SHP77 (cell line): ENCODE measurements around the gene PDE11A.
A peak's percentile ranks its signal among the peaks of the same experiment; 100 is the strongest.

ENCODE experiments used
- DNase-seq, 2 experiments: peaks; one replicate each; lab custom pipeline; 2025; lab: John Stamatoyannopoulos, UW

PDE11A gene

GRCh38 chr2:177625744-177626650, 446.6 kb downstream of the PDE11A start:
- peak; percentile 12 to 55 for DNase-seq

GRCh38 chr2:177622521-177622920, 450.1 kb downstream of the PDE11A start:
- no peak for DNase-seq

GRCh38 chr2:177619986-177620385, 452.6 kb downstream of the PDE11A start:
- no peak for DNase-seq

DNA sequence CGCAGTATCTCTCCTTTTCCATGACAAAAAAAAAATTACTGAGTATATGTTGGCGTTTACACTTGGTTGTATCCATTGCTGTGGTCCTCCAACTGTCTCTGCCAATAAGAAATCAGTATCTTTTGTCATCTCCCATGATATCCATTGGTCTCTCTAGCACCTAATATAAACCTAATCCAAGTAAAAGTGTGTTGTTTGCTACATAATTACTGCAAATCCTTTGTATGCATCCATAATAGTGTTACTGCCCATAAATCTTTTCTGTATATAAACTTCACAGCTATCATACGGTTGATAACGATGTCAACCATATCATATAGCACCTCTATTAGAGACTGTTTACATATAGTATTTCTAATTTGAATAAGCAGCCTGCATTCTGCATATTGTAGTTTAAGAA, 453.1 kb downstream of the PDE11A start:
- no peak for DNase-seq

- DNase-seq = peak; percentile 72 to 73
These were observed 454.0 kb downstream of the PDE11A start for GRCh38 chr2:177618255-177619253.

GRCh38 chr2:177617849-177618248, 454.7 kb downstream of the PDE11A start:
- no peak for DNase-seq

GRCh38 chr2:177616731-177617130, 455.8 kb downstream of the PDE11A start:
- no peak for DNase-seq

GRCh38 chr2:177616066-177616465, 456.5 kb downstream of the PDE11A start:
- no peak for DNase-seq

DNA sequence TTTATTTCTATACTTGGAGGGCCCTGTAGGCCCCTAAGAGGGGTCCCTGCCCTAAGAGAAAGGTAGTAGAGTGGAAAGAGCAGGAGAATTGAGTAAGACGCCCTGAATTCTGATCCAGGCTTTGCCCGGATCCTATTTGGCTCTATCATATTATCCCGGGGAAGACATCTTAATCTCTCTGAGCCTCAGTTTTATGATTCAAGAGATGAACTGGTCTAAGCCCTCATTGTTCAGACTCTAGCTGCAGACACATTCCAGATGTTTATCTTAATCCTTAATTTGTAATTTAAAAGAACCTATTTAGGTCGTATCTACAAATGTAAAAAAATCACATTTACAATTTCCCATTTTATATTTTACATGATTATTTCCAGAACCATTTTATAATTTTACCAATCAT, 459.9 kb downstream of the PDE11A start:
- DNase-seq = no peak

GRCh38 chr2:177611310-177611886, 461.2 kb downstream of the PDE11A start:
- no peak for DNase-seq

GRCh38 chr2:177610813-177611212, 461.8 kb downstream of the PDE11A start:
- DNase-seq = no peak

- DNase-seq = no peak
These were observed 465.9 kb downstream of the PDE11A start for GRCh38 chr2:177606636-177607035.

DNA sequence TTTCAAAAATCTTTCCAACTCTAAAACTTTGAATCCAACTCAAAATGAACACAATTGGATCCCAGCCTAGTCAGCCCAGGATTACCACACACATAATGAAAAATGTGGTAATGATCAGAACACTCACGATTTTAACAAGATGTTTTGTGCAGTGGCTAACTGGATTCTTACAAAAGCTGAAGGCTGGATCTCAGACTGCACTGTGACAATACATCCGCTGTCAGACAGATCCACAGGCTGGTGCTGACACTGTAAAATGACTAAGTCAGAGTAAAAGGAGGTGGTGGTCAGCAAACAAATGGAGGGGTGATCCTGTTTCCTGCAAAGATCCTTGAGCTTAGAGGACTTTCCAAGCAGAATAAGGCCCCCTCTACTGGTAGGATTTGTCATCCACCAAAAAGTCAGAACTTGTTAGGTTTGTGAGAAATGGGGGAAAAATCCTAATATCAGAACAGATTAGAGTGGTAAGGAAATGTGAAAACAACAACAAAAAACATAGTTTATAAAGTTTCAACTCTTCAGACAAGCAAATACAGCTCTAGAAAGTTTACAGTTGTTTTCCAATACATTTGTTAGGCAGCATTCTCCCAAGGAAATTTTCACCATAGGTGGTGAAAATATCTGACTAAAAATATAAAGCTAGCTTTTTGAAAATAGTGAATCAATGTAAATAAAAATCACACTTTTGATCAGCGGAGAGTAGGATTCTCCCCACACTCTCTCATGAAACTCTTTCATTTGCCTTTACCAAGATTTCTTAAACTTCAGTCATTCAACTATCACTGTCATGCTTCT, 468.1 kb downstream of the PDE11A start:
- peak; percentile 17 to 29 for DNase-seq

DNA sequence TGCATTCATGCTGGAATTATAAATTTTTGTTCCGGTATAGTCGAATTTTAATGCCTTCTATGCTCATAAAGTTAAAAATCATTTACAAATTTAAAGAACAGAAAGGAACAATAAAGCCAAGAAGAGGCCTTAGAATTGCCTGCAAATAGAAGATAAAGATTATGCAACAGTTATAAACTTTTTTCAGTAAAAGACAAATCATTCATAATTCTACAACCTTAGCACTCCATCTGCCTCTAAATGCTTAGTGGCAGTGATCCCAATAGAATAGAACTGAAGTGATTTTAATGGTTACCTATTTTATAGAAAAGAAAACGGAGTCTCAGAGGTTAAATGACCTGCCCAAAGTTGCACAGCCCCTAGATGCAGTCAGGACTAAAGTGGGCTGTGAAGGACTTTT, 468.8 kb downstream of the PDE11A start:
- DNase-seq = no peak

- DNase-seq = no peak
These were observed 469.4 kb downstream of the PDE11A start for GRCh38 chr2:177603181-177603580.

DNA sequence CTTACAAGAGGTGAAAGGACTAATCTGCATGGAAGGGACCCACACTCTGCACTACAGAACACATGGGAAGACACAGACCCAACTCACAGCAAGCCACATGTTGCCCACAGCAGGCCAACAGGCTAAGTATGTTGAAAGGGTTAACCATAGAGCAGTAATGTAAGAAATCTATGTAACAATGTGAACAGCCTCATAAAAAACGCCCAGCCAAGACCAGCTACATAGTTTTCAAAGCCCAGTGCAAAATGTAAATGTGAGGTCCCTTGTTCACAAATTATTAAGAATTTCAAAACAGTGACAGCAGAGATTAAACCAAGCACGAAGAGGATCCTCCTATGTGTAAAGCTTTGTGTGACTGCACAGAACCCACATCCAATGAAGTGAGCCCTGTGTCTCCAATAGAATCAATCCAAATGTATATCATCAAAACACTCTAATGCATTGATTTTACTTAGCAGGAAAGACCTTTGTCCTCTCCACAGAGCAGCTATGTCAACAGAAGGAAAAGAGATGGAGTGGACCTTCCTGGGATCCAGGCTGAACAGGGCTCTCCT, 469.9 kb downstream of the PDE11A start:
- DNase-seq = no peak

GRCh38 chr2:177600917-177601316, 471.7 kb downstream of the PDE11A start:
- DNase-seq = no peak

GRCh38 chr2:177599956-177600355, 472.6 kb downstream of the PDE11A start:
- no peak for DNase-seq

DNA sequence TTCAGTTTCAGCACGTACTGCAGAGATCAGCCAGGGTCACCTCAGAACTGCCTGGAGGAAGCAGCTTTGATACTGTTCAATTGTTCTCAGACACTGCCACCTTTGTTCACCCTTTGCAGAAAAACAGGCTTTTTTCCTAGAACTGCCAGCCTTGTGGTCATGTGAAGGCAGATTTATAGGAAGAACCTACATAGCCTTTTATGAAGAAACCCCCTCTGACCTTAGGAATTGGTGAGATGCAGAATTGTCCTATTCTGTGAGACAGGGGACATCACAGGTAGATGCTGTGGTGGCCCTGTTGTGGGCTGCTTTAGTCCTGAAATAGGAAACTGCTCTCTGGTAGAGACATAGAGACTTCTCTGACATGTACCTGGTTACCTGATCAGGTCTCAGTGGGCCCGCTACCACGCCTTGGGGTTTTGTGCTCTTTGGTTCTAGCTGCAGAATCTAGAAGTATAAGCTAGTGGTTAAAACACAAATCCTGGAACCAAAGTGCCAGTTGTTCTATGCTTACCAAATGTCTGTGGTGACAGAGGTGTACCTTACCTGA, 473.4 kb downstream of the PDE11A start:
- no peak for DNase-seq

DNA sequence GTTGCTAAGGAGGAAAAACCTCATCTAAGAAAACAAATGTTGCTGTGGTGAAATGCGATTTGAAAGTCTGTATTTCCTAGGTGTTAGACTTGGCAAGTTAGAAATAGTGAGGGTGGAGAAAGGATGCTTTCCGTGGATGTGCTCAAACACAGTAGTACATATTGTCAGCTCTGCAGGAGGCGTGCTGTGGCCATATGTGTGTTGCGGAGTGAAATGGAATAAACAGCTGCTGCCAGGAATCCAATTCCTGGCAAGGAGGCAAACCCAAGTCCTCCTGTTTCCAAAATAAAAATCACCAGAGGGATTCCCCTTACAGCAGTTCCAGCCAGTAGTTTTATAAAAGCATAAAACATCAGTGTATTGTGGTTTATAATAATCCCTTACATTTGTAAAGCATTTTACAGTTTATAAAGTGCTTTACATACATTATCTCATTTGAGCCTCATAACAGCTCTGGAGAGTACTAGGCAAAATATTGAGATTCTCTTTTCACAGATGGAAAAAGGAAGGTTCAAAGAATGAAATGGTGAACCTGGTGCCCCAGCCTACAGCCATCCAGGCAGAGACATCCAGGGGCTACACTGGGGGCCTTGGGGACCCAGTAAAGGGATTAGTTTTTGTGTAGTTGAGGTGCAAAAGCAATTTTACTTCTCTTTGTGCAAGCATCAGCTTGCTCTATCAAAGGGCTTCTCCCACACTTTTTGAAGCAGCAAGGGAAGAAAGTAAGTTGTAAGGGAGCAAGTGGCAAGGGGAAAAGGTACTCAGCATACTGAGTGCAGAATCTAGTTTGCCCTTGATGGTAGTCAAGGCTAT, 474.0 kb downstream of the PDE11A start:
- no peak for DNase-seq
